HepG2 (cell line): ENCODE data around the gene ANXA5. TPM values are rescaled to one million over a fixed set of nuclear protein-coding genes. Genes with fewer than 3 reads are reported as not detected.

ENCODE experiments used
- GABPA ChIP-seq, 2 experiments: IDR thresholded peaks; 2 replicates each; pipeline ENCODE4 v1.6.1; 2011 to 2016; ENCODE audit warnings: low read depth in 2 of 2, low read length in 1 of 2, missing biosample characterization in 1 of 2, missing genetic modification characterization in 1 of 2
- NR2F6 ChIP-seq, 2 experiments: IDR thresholded peaks; 2 replicates each; pipeline ENCODE4 v1.6.1; 2016; ENCODE audit warnings: antibody characterized with exemption in 1 of 2, mild to moderate bottlenecking in 1 of 2
- SKI ChIP-seq: fragments of 450-650 bp; IDR thresholded peaks from one replicate; pipeline ENCODE4 v1.6.1; 2018; ENCODE audit warnings: mild to moderate bottlenecking; ENCODE audit not compliant: partially characterized antibody
- polyA plus RNA-seq, 8 experiments: library from polyadenylated mRNA; depleted of rRNA in 3 of 8; stranded (reverse) in 7 of 8; unstranded in 1 of 8; fragments of >200 nt; fragmentation: Illumina TruSeq in 4 of 8; extraction: Trizol in 4 of 8; gene quantifications; 2 replicates each; pipeline versions ENCODE4 v1.2.1 to v1.2.3, GENCODE V29; 2011 to 2016; ENCODE audit warnings: low read depth in 4 of 8, missing spikeins in 1 of 8, mixed read lengths in 1 of 8; ENCODE audit not compliant: insufficient read depth in 1 of 8
- total RNA-seq, 5 experiments: library from RNA; depleted of rRNA; stranded (reverse); fragments of >200 nt; fragmentation: Illumina TruSeq; extraction: Trizol; gene quantifications; 2 replicates each; pipeline ENCODE4 v1.2.3, GENCODE V29; 2016; ENCODE audit warnings: low read depth in 1 of 5
- TF ChIP-seq, protein P1 (sequence below): sonication (generic); formaldehyde crosslinking; IDR thresholded peaks from 2 replicates; pipeline ENCODE4 v1.4.0; 2020; ENCODE audit warnings: missing genetic modification reagents
- TF ChIP-seq, protein P2 (sequence below): sonication (generic); formaldehyde crosslinking; IDR thresholded peaks from one replicate; pipeline ENCODE4 v1.5.1; 2020; ENCODE audit warnings: mild to moderate bottlenecking, missing genetic modification reagents; ENCODE audit errors: not compliant biosample characterization

The ANXA5 gene
- total and polyA plus RNA-seq, 2 of the 13 experiments (the other 11 are each of a cell fraction or from before 2014, with no cell fraction given): 209 to 342 TPM

DNA sequence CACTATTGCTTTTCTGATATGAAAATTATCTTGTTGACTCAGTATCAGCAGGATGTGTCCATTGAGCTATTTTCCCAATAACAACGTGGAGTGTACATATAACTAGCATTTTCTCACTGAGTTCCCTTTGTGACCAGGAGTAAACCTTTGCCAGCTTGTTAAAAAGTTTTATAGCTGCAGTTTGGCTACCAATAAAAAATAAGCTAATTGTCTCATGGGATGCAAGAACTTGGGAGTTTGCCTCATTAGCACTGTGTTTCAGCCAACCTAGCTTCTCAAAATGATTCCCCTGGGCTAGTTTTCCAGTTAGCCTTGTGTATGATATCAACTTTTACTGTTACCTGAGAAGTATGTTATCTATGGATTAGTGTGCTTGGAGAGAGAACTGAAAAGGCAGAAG is 24.9 kb upstream of the ANXA5 start (continued):
- TF ChIP-seq GABPA (IDR thresholded peaks at IDR 0.05; ENCODE audit: low read depth, low read length) (no peak), GABPA (CRISPR knock-in tag; IDR thresholded peaks at IDR 0.05; ENCODE audit: low read depth) (no peak), NR2F6 (IDR thresholded peaks at IDR 0.05) (no peak), NR2F6 (CRISPR knock-in tag; IDR thresholded peaks at IDR 0.05) (no peak), SKI (no peak)
- TF ChIP-seq, protein P1, sequence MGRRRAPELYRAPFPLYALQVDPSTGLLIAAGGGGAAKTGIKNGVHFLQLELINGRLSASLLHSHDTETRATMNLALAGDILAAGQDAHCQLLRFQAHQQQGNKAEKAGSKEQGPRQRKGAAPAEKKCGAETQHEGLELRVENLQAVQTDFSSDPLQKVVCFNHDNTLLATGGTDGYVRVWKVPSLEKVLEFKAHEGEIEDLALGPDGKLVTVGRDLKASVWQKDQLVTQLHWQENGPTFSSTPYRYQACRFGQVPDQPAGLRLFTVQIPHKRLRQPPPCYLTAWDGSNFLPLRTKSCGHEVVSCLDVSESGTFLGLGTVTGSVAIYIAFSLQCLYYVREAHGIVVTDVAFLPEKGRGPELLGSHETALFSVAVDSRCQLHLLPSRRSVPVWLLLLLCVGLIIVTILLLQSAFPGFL (CRISPR knock-in tag): no peak
- TF ChIP-seq, protein P2, sequence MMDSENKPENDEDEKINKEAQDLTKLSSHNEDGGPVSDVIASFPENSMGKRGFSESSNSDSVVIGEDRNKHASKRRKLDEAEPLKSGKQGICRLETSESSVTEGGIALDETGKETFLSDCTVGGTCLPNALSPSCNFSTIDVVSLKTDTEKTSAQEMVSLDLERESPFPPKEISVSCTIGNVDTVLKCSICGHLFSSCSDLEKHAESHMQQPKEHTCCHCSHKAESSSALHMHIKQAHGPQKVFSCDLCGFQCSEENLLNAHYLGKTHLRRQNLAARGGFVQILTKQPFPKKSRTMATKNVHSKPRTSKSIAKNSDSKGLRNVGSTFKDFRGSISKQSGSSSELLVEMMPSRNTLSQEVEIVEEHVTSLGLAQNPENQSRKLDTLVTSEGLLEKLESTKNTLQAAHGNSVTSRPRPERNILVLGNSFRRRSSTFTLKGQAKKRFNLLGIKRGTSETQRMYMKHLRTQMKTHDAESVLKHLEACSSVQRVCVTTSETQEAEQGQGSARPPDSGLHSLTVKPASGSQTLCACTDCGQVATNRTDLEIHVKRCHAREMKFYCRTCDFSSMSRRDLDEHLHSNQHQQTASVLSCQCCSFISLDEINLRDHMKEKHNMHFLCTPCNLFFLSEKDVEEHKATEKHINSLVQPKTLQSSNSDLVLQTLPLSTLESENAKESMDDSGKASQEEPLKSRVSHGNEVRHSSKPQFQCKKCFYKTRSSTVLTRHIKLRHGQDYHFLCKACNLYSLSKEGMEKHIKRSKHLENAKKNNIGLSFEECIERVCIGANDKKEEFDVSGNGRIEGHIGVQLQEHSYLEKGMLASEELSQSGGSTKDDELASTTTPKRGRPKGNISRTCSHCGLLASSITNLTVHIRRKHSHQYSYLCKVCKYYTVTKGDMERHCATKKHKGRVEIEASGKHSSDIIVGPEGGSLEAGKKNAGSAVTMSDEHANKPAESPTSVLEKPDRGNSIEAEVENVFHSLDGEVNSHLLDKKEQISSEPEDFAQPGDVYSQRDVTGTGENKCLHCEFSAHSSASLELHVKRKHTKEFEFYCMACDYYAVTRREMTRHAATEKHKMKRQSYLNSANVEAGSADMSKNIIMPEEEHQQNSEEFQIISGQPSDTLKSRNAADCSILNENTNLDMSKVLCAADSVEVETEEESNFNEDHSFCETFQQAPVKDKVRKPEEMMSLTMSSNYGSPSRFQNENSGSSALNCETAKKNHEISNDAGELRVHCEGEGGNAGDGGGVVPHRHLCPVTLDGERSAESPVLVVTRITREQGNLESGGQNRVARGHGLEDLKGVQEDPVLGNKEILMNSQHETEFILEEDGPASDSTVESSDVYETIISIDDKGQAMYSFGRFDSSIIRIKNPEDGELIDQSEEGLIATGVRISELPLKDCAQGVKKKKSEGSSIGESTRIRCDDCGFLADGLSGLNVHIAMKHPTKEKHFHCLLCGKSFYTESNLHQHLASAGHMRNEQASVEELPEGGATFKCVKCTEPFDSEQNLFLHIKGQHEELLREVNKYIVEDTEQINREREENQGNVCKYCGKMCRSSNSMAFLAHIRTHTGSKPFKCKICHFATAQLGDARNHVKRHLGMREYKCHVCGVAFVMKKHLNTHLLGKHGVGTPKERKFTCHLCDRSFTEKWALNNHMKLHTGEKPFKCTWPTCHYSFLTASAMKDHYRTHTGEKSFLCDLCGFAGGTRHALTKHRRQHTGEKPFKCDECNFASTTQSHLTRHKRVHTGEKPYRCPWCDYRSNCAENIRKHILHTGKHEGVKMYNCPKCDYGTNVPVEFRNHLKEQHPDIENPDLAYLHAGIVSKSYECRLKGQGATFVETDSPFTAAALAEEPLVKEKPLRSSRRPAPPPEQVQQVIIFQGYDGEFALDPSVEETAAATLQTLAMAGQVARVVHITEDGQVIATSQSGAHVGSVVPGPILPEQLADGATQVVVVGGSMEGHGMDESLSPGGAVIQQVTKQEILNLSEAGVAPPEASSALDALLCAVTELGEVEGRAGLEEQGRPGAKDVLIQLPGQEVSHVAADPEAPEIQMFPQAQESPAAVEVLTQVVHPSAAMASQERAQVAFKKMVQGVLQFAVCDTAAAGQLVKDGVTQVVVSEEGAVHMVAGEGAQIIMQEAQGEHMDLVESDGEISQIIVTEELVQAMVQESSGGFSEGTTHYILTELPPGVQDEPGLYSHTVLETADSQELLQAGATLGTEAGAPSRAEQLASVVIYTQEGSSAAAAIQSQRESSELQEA (CRISPR knock-in tag): no peak
- TF ChIP-seq, all 625 proteins: peak for 0
